Spinal cord (tissue), 10 donors: Measurements from ENCODE around the gene SOAT1. TPM values are rescaled to one million over a fixed set of nuclear protein-coding genes. Genes with fewer than 3 reads are reported as not detected.
"Not testable (repeated sequence)": the region's sequence is repeated elsewhere in the genome, so short reads cannot be mapped to it uniquely, and the experiment has no call there.

Source experiments
- DNase-seq, 6 donors: peaks; one replicate each; pipeline versions ENCODE4 v3.0.0 to v3.0.0-alpha.2; 2013 to 2015; ENCODE audit warnings: low spot score in 6 of 6, low read depth in 4 of 6
- H3K27ac ChIP-seq: one replicate; pipeline ENCODE4 v1.5.1; 2013; ENCODE audit warnings: low read depth, low read length, control low read depth
- H3K27me3 ChIP-seq: one replicate; pipeline ENCODE4 v1.6.1; 2013; ENCODE audit warnings: low read length; ENCODE audit not compliant: control insufficient read depth, insufficient read depth
- H3K36me3 ChIP-seq: one replicate; pipeline ENCODE4 v1.6.1; 2013; ENCODE audit warnings: low read length; ENCODE audit not compliant: control insufficient read depth, insufficient read depth
- H3K4me1 ChIP-seq: one replicate; pipeline ENCODE4 v1.6.1; 2013; ENCODE audit warnings: low read length; ENCODE audit not compliant: control insufficient read depth, insufficient read depth
- H3K4me3 ChIP-seq: one replicate; pipeline ENCODE4 v1.5.1; 2013; ENCODE audit warnings: low read depth, low read length, control low read depth
- H3K9me3 ChIP-seq: one replicate; pipeline ENCODE4 v1.6.1; 2013; ENCODE audit warnings: low read length; ENCODE audit not compliant: control insufficient read depth, insufficient read depth
- WGBS: methylation state at CpG from one replicate; pipeline ENCODE4 v1.1.5; 2013; ENCODE audit warnings: missing lambda C conversion rate; ENCODE audit not compliant: insufficient coverage; 5-methylcytosine and 5-hydroxymethylcytosine counted together
- polyA plus RNA-seq, 2 donors: library from polyadenylated mRNA; unstranded; fragments of 120-200 nt; gene quantifications; one replicate each; pipeline ENCODE4 v1.2.1, GENCODE V29; 2013; ENCODE audit not compliant: insufficient read length in 2 of 2
- total RNA-seq, 2 donors: library from RNA; depleted of rRNA in 1 of 2; stranded (reverse); fragments of 120-200 nt in 1 of 2; fragments of >200 nt in 1 of 2; gene quantifications; one replicate each; pipeline versions ENCODE4 v1.2.3 to v1.2.4, GENCODE V29; 2013 to 2014
- donor health status: healthy.

SOAT1 gene
- total and polyA plus RNA-seq, 4 donors: 14.1 to 19.6 (median 16.8) TPM

- H3K27me3 ChIP-seq: no peaks in the 10 kb centered on the region
- H3K9me3 ChIP-seq: no peaks in the 10 kb centered on the region
- no peak for DNase-seq
- no peak overlapping the region for H3K27ac ChIP-seq
- no peak overlapping the region for H3K4me3 ChIP-seq
- 96% methylated on average over 4 of the region's 5 CpGs for WGBS
- no peaks in the 10 kb centered on the region for H3K4me1 ChIP-seq
- H3K36me3 ChIP-seq: peaks cover 5% of the 10 kb centered on the region
These were observed 44.5 kb downstream of the SOAT1 start for GRCh38 chr1:179337942-179338560.

GRCh38 chr1:179340918-179341317, 47.3 kb downstream of the SOAT1 start:
- no peak overlapping the region for H3K4me3 ChIP-seq
- WGBS: 82% methylated on average over 1 of the region's 5 CpGs
- no peaks in the 10 kb centered on the region for H3K4me1 ChIP-seq
- DNase-seq: no peak
- no peaks in the 10 kb centered on the region for H3K9me3 ChIP-seq
- H3K27ac ChIP-seq: no peak overlapping the region
- H3K36me3 ChIP-seq: peaks cover 7% of the 10 kb centered on the region
- H3K27me3 ChIP-seq: no peaks in the 10 kb centered on the region

DNA sequence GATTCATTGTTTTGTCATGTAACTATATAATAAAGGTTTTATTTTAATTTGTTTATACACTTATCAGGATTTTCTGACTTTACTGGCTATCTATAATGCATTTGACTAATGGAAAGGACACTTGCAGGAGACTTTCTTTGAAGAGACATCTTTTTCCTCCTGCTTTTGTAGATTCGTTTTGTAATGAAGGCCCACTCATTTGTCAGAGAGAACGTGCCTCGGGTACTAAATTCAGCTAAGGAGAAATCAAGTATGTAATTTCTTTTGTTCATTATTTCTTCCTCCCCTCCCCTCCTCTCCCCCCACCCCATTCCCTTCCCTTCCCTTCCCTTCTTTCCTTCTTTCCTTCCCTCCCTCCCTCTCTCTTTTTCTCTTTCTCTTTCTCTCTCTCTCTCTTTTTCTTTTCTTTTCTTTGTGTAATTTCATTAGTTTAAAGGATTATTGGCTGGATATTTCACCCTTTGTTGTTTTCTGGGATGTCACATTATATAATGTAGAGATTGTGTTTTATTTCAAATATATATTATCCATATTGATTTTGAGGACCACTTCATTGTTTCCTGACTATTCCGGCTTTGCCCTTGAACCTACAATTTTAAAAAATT, 48.4 kb downstream of the SOAT1 start:
- Histone ChIP-seq H3K36me3 (peaks cover 3% of the 10 kb centered on the region), H3K27ac (no peak overlapping the region), H3K4me1 (no peaks in the 10 kb centered on the region), H3K27me3 (no peaks in the 10 kb centered on the region), H3K4me3 (no peak overlapping the region), H3K9me3 (no peaks in the 10 kb centered on the region)
- WGBS: no CpG with 5 or more reads among the region's 4 CpGs
- DNase-seq: no peak

- no peaks in the 10 kb centered on the region for H3K27me3 ChIP-seq
- no peaks in the 10 kb centered on the region for H3K9me3 ChIP-seq
- 100% methylated on average over 1 of the region's 4 CpGs for WGBS
- no peak overlapping the region for H3K27ac ChIP-seq
- DNase-seq: no peak
- H3K4me1 ChIP-seq: no peaks in the 10 kb centered on the region
- peaks cover 3% of the 10 kb centered on the region for H3K36me3 ChIP-seq
- no peak overlapping the region for H3K4me3 ChIP-seq
These were observed 49.3 kb downstream of the SOAT1 start for GRCh38 chr1:179342740-179343404.

GRCh38 chr1:179351281-179351680, 57.7 kb downstream of the SOAT1 start:
- no peak overlapping the region for H3K4me3 ChIP-seq
- H3K4me1 ChIP-seq: no peaks in the 10 kb centered on the region
- H3K9me3 ChIP-seq: no peaks in the 10 kb centered on the region
- DNase-seq: no peak
- H3K36me3 ChIP-seq: peaks cover 7% of the 10 kb centered on the region
- 90% methylated on average over 2 of the region's 3 CpGs for WGBS
- no peak overlapping the region for H3K27ac ChIP-seq
- H3K27me3 ChIP-seq: no peaks in the 10 kb centered on the region

DNA sequence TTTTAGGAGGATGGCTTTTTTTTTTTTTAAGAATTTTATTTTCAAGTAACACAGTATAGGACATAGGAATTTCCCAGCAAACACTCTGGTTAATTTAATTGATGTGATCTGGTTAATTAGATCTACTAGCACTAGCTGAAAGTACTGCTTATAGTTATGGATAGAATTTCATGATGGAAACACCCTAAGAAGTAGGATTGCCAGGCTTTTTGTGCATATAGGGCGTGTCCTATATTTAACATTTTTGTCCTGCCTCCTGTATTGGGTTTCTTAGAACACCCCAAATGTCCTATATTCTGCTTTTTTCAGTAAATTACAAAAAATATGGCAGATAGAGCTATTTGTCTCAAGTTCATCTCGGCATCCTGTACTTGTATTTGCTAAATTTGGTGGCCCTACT, 58.6 kb downstream of the SOAT1 start:
- Histone ChIP-seq H3K4me3 (no peak overlapping the region), H3K9me3 (no peaks in the 10 kb centered on the region), H3K27ac (no peak overlapping the region), H3K4me1 (no peaks in the 10 kb centered on the region), H3K27me3 (no peaks in the 10 kb centered on the region), H3K36me3 (peaks cover 7% of the 10 kb centered on the region)
- no CpG with 5 or more reads among the region's 2 CpGs for WGBS
- DNase-seq: no peak

GRCh38 chr1:179353546-179353945, 59.9 kb downstream of the SOAT1 start:
- Histone ChIP-seq H3K4me3 (no peak overlapping the region), H3K27me3 (no peaks in the 10 kb centered on the region), H3K9me3 (no peaks in the 10 kb centered on the region), H3K27ac (no peak overlapping the region), H3K36me3 (peaks cover 5% of the 10 kb centered on the region), H3K4me1 (no peaks in the 10 kb centered on the region)
- DNase-seq: no peak
- 90% methylated on average over 2 of the region's 5 CpGs for WGBS

DNA sequence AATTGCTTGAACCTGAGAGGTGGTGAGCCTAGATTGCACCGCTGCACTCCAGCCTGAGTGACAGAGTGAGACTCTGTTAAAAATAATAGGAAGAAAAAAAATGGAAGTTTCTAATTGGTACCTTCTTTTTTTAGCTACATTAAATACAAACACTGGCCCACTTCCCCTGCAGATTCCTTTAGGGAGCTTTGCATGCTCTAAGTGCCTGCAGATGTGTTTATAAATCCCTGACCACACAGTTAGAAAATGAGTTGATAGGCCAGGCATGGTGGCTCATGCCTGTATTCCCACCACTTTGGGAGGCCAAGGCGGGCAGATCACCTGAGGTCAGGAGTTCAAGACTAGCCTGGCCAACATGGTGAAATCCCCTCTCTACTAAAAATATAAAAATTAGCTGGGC, 68.0 kb downstream of the SOAT1 start:
- H3K36me3 ChIP-seq, DNase-seq, H3K27me3 ChIP-seq, H3K9me3 ChIP-seq, H3K27ac ChIP-seq, H3K4me3 ChIP-seq: not testable (repeated sequence)
- no CpG with 5 or more reads among the region's 2 CpGs for WGBS
- peaks cover 11% of the 10 kb centered on the region for H3K4me1 ChIP-seq

- peak; percentile 69 to 96 (median 84) for DNase-seq
- WGBS: 10% methylated on average over 41 of the region's 43 CpGs
- Histone ChIP-seq H3K36me3 (no peaks in the 10 kb centered on the region), H3K9me3 (no peaks in the 10 kb centered on the region), H3K4me1 (peaks cover 11% of the 10 kb centered on the region), H3K27me3 (no peaks in the 10 kb centered on the region), H3K27ac (peak within 1 kb of the TSS; percentile 93), H3K4me3 (peak within 1 kb of the TSS; percentile 66)
These were observed 71.9 kb downstream of the SOAT1 start, which contains the start of gene AXDND1 for GRCh38 chr1:179365342-179366092. Gene AXDND1 (plus strand): TSS chr1:179365971. CDS start chr1:179366510, 539 bp downstream.
